ENCODE data around the gene ARHGAP20.

GRCh38 chr11:110735455-110736170 is 23.4 kb upstream of the ARHGAP20 start:
- no peak for TF ChIP-seq POLR2A (IDR thresholded peaks at IDR 0.05)
- TF ChIP-seq POLR2AphosphoS5 (IDR thresholded peaks at IDR 0.05), result no peak
- no peak for TF ChIP-seq CTCF (IDR thresholded peaks at IDR 0.05)
- TF ChIP-seq EP300 (IDR thresholded peaks at IDR 0.05), result no peak

Measured in sigmoid colon (tissue), 4 donors.